ENCODE measurements around the gene RPRM.
"Not testable (repeated sequence)": the region's sequence is repeated elsewhere in the genome, so short reads cannot be mapped to it uniquely, and the experiment has no call there.

The RPRM gene

DNA sequence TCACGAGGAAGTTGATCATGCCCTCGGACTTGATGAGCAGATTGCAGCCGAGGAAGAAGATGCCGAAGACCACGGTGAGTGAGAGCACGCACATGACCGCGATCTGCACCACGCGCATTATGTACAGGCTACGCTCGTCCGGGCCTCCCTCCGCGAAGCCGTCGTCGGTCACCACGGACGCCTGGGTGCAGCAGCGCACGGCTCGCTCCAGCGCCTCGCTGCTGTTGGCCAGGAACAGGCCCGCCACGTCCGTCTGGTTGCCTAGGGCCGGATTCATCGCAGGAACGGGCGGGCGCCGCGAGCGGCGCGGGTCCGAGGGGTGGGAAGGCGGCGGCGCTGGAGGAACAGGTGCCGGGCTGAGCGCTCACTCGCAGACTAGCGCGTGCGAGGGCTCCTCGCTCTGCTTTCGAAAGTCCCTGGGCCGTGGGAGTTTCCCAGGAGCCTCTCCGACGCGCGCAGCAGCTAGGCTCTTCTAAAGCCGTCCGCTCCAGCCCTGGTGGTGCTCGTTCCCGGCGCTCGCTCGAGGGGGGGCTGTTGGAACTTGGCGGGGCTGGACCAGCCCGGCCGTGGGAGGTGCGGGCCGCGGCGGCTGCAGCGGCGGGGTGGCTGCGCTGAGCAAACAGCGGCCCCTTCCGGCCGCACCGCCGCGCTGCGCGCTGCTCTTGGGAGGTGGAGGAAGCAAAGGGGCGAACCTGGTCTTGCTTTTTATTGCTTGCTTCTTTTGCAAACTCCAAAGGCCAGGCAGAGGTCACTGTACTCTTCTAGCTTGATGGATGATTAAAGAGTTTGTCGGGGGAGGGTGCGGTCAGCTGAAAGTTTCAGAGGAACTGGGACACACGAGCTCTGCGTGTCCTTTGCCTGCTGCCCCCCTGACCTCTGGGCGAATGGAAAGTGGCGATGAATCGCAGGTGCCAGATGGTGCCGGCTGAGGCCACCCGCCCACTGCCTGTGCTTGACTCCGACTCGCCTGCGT lies at the start of gene RPRM:
Gene RPRM (minus strand): TSS at position 474 of the 973 bp plus-strand sequence. CDS start 197 bp downstream, at position 277.
- DNase-seq, result peak; percentile 91

DNA sequence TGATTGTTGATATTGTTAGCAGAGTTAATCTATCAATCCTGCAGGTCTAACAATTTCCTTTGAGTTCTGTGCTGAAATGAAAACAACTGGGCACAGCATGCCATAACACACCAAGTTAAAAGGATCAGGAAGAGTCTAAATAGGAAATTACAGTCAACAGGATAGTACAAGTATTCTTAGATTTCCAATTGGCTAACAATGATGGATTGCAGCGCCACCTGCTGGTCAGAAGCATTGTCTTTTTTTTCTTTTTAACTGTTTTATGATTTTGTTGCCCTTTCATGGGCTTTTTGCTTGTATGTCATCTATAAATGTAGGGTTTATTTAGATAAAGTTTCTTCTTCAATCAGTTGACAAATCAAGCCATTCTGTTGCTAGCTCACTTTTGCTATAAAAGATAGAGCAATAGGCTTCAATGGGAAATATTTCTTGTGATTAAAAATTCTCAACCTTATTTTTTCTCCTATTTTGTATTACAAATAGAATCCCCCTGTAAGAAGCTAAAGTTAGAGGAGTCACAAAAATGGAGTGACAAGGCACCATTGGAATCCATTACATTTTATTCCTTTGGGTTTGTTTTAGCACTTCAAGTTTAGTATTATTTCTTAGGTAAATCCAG lies 40.8 kb upstream of the RPRM start:
- DNase-seq, result peak; percentile 61

DNA sequence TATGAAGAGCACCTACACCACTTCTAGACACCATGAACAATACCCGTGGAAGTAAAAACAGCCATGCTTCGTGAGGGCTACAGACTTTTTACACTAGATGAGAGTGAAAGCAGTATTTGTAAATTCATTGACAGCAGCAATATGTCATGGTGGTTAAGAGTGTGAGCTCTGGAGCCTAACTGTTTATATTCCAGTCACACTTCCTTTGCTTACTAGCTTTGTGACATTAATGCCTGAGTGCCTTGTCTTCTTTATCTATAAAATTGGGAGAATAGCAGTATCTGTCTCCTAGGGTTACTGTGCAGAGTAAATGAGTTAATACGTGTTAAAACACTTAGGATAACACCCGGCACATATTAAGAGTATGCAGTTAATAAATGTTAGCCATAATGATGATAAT lies 33.8 kb upstream of the RPRM start:
- DNase-seq, result no peak

DNA sequence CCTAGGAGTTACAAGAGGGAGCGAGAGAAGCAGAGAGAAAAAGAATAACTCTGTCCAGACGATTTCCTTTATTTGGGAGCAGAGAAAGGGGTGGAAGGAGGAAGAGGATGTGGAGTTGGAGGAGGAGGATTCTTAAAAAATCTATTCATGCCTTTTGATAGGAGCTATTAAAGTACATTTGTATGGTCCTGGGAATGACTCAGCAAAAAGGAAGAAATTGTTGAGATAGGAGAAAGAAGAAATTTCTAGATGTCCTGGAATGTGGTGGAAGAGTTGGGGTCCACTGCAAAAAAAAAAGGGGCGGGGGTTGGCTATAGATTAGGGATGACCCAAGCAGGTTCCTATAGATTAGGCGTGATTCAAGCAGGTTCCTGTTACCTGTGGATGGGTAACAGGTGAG lies 32.4 kb upstream of the RPRM start:
- DNase-seq, result no peak

DNA sequence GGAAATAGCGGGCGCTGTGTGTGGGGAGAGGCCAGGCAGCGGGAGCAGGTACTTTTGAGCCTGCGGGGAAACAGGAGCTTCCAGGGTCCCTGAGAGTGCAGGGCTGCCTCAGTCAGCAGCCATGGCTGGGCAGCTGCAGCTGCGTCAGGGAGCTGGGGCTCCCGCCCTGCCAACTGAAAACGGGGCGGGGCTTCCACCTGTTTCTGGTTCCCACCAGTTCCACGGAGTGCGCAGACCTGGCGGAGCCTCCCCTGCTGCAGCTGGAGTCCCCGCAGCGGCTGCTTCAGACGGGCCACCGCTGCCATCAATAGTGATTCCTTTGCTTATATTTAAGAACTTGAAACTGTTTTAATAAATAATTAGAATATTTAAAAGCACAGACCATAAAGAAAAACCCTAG lies 30.6 kb upstream of the RPRM start:
- DNase-seq, result no peak

DNA sequence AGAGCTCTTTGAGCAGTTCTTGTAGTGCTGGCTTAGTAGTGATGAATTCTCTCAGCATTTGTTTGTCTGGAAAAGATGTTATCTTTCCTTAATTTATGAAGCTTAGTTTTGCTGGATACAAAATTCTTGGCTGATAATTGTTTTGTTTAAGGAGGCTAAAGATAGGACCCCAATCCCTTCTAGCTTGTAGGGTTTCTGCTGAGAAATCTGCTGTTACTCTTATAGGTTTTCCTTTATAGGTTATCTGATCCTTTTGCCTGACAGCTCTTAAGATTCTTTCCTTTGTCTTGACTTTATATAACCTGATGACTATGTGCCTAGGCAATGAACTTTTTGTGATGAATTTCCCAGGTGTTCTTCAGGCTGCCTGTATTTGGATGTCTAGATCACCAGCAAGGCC lies 27.9 kb upstream of the RPRM start:
- not testable (repeated sequence) for DNase-seq

DNA sequence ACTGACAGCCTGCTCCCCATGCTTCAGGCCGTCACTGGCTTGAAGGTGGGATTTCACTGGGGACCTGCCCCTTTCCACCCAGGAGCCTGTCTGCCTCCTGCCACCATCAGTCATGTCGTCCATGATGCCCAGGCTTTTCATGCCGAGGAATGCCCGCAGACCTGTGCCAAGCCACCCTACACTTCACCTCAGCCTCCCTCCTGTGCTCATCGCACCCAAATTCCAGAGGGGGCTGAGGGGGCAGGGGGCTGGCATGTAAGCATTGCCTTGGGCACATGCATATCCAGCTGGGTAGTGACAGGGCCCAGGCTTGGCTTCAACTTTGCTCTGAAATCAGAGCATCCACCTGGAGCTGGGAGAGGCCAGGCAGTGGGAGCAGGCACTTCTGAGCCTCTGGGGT lies 20.9 kb upstream of the RPRM start:
- DNase-seq, result no peak

DNA sequence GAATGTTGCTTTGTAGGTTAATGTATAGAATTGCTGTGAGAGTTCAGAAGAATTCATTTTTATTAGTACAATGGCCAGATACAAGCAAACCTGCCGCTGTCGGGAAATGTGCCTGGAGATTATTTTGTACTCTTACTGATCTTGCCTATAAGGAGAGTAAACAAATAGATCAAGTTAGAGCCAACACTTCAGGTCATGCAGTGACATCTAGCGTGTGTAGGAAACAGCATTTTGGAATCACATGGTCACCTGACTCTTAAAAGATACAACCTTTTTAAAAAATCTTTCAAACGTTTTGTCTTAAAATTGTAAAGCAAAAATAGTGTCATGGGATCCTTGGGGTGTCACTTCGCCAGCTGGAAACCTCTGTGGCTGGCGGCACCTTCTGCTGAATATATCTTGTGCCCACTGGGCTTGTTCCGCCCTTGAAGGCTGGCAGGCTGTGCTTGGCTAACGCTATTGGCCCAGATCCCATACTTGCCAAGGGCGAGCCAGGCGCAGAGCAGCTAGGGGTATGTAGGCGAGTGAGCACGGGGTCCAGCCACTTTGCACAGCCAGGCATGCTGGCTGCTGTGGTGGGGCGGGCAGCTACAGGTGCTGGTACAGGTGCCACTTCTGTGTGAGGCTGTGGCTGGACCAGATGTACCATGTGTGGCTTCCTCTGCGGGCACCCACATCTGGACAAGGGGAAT lies 19.5 kb upstream of the RPRM start:
- no peak for DNase-seq

DNA sequence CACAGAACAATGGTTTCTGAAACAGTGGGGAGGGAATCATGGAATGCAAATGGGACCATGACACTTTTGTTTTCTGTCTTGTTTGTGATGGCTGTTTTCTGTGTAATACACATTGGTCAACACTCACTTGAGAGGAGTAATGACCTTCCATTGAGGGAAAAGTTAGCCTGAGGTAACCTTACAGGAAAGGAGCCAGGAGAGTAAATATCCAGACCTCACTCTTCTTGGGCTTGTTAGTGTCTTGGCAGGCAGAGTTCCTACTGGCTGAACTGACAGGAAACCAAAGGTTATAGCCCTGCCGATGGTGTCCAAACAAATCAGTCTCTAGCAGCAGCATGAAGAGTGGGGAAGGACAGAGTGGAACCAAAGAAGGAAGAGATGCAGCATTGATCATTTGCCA lies 17.2 kb upstream of the RPRM start:
- DNase-seq, result no peak

DNA sequence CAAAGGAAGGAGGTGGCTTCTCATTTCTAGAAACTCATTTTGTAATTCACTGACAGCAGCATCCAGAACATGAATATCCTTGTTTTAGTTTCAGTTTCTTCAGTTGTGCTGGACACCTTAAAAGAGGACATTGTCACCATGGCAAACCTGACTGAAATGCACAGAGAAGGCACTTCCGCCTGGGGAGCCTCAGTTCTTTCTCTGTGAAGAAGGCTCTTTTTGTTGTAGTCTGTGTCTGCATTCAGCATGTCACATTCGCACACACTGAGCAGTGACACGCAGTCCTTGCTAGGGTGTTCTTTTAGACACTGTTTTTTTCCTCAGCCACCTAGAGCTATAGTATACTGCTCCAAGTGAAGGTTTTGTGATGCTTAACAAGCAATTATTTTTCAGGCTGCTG lies 9.5 kb upstream of the RPRM start:
- no peak for DNase-seq

DNA sequence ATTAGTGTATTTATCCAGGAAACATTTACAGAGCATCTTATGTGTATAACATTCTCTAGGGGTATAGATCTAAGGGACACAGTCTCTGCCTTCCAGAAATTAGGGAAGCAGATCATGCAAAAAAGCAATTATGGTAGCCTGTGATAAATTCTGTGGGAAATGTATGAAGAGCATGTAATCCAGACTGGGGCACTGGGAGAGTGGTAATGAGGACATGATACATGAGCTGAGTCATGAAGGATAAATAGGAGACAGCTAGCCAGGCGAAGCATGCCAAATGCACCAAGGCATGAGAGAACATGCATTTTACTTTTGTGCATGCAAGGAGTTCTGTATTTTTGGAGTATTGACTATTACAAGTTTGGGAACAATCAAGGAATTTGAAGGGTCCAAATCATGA lies 8.9 kb upstream of the RPRM start:
- peak; percentile 3 for DNase-seq

DNA sequence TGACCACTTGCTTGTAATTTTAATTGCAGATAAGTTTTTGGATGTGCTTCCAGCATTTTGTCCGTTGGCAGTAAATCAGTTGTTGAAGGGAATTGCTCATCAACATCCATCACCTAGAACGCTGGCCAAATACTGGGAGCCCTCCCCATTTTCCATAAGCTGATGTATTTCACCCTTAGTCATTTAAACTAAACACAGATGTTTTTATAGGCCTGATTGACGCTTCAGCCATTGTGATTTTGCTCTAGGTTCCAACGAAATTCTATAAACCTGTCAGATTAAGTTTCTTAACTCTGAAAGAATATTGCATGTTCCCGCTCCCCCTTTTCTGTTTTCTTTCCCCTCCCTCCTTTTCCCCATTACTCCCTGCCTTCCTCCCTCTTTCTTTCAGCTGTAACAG lies 1.0 kb upstream of the RPRM start:
- no peak for DNase-seq

DNA sequence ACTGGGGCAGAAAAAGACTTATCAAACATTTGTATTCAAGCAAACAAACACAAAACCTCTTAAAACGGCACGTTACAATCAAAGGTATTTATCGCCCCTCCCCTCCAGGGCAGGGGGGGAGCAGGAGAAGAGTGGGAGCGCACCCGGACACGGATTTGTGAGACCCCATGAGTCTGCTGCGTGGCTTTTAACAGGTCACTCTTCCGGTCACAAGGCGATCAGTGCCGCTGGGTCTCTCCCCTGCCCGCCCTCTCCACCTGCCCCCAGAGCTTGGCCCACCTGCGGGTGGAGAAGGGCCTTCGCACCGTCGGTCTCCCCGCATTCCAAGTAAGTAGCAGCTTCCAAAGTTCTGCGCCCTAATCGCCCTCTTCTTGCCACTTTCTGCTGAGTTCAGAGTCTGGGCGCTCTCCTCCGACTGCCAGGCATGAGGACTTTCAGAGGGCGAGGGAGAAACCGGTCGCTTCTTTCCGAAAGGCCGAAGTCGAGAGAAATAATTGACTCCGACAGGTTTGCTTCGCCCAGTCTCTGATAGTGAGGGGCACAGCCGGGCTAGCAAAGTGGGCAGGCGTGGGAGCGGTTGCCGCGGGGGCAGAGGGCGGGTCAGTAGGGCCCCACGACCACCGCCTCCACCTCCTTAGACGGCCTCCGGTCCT lies 800 bp downstream of the RPRM start:
- DNase-seq, result no peak

DNA sequence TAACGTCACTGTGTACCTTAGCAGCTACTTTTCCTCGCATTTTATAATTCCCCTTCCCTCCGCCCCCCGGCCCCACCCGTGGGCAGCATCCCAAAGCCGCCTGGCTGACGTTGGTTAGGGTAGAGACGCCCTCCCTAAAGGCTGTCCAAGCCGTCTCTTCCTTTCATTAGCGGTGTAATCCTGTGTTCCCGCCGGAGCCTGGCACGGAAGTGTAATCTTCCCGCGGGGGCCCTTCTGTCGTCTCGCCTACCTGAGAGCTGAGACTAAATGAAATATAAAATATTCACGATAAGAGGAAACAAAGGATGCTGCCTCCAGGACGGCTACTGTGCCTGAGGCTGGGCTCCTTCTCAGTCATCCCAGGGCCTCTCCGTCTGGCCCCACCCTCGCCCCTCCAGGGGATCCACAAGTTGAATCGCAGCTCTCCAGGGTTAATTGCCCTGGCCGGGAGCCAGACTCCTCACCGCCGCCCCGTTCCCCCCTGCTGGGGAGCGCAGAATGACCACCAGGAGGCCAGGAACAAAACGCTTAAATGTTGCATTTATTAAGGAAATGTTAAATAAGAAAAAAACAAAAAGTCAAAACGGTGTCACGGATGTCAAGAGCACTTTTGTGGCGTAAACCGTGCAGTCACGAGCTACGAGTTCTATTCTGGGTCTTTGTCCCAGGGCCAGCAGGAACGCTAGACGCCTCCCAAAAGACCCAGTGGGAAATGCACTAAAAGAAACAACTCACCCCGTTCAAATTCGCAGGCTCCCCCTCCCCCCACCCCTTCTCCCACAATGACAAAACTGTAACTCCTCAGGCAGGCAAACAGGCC lies 1.5 kb downstream of the RPRM start:
- DNase-seq, result peak; percentile 99

DNA sequence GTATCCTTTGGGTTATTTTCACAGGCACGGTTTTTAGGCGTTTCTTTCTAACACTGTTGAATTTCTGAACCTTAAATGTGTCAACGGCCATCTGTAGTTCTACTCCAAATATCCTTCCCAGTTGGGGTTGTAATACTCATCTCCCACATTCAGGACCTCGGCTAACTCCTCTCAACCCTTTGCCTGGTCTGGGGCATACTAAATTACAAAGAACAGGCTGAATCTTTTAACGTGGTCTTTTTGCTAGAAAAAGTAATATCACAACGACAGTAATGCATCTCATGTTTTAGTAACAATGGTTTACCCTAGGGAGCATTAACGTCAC lies 2.1 kb downstream of the RPRM start:
- no peak for DNase-seq

DNA sequence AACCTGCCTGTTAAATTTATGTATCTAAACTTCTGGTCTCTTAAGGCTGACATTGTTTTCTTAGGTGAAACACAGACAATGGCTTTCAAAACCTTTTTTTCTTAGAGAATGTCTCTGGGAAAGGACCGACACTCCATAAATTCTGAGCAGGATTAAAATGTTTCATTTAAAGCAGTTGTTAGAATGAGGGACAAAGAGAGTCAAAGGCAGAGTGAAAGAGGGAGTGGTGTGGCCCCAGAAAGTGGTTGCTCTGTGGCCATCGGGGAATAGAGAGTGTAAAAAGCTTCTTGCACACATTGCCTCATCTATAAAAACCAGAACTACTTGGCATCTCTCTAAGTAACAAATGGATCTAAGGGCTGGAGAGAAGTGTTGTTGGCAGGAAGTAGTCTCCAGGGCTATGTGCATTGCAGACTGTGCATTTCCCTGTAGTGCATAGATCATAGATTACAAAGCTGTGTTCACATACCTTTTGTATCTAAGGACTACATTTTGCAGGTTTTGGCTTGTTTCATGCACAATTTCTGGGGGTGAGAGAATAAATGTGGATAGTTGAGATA lies 3.6 kb downstream of the RPRM start:
- no peak for DNase-seq

DNA sequence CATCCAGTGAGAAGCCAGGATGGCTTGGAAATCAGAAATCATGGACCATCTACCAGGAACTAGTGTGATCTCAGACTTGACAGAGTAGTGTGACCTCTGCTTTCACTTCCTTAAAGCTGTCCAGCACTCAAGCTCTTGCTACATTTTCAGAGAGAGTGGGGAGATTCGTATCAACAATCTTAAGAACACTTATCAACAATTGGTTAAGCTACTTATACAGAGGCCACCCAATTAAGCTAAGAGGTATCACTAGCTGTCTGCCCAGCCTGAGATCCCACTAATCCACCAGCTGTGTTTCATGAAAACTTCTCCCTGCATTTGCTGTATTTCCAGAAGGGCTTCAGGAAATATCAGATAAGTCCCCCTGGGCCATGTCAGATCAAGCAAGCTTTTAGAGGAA lies 4.2 kb downstream of the RPRM start:
- DNase-seq, result no peak

DNA sequence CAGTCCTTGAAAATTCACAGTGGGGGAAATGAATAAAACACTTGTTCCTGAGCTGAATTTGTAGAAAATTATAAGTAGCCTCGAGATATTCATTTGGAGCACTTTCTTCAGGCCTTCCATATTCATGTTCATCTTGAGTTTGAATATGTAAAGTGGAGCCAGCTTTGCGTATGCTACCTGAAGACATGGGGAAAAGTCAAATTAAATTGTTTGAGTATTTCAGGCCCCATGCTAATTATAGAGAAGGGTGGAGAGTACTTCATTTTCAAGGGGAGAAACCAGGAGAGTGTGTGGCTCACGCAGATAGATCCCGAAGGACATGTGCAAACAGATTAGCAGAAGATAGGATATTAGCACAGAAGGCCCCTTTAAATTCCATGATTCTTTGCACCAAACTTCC lies 7.7 kb downstream of the RPRM start:
- DNase-seq, result no peak

DNA sequence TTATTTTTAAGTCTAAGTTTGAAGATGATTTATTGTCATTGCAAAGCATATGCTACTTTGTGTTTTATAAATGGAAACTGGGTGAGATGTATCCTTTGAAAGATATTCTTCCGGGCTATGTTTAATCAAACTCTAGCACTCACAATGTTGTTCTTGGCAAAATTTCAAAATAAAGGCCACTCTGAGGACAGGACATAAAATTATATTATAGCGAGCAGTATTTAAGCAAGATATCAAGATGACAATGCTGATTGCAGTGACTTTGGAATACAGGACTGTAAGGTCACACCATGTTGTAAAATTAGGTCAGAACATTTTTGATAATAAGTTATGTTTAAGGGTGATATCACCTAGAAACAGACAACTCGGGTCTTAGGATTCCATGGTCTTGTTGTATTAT lies 14.2 kb downstream of the RPRM start:
- no peak for DNase-seq

DNA sequence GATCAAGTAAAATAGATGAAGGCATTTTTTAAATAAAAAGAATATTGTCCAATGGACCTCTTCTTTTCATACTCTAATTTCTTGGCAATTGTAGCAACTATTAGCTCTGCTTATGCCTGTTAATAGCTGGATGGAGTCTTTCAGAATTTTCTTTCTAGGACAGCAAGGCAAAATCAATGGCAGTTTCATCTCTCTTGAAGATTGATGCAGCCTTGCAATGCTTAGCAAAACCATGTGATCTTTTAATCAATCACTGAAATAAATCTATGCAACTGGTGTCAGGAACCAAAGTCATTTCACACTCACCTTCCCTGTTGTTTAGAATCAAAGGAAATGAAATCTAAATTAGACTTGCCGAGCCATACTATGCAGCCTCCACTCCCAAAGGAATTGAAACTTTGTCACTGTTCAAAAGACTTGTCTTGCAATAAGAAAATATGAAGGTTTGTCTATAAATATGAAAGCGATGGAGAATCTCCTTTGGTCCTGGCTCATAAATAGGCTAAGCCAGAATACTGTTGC lies 16.2 kb downstream of the RPRM start:
- no peak for DNase-seq

DNA sequence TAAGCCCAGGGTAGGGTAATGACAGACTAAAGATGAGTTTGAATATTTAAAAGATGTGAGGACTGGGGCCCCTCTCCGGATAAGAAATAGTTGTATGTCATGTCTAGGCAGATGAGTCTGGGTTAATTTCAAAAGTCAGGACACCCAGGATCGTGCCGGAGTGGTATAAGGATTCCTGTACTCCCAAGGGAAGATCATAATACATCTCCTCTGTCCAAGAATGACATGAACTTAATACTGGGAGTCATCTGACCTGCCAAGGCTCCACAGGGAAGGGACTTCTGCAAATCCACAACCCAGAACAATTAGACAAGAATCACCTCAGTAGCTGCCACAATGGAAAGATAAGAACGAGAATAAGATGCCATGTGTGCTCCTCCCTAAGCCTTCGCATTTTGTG lies 17.1 kb downstream of the RPRM start:
- no peak for DNase-seq

DNA sequence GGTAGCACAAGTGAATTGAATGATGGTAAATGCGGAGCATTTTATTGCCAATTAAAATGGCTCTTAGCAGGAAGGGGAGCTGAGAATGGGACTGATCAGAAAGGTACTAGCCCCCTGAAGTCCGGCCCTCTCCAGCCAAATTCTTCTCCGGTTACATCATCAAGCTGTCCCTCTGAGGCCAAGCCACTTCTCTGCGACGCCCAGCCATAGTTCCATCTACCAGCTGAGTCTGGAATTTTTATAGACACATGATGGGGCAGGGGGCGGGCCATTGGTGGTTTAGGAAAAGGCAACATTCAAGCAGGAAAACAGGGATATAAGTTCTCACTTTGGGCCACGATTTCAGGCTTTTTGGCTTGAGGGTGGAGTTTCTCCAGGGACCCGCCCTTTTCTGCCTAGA lies 22.7 kb downstream of the RPRM start:
- no peak for DNase-seq
